ENCODE data around the gene RALGAPA2.

RALGAPA2 gene

GRCh38 chr20:20493701-20494100 is 218.7 kb downstream of the RALGAPA2 start:
- H3K4me3 ChIP-seq (ENCODE audit: control insufficient read depth, low read depth, low read length) = no peak overlapping the region
- TF ChIP-seq CTCF (IDR thresholded peaks at IDR 0.05; ENCODE audit: control insufficient read depth, insufficient read depth, low read depth, low read length, missing control alignments) = no peak
- no peak for DNase-seq (ENCODE audit: low read depth)

GRCh38 chr20:20492521-20493332 is 219.7 kb downstream of the RALGAPA2 start:
- no peak for DNase-seq (ENCODE audit: low read depth)
- no peak for TF ChIP-seq CTCF (IDR thresholded peaks at IDR 0.05; ENCODE audit: control insufficient read depth, insufficient read depth, low read depth, low read length, missing control alignments)
- no peak overlapping the region for H3K4me3 ChIP-seq (ENCODE audit: control insufficient read depth, low read depth, low read length)

GRCh38 chr20:20491784-20492264 is 220.6 kb downstream of the RALGAPA2 start:
- TF ChIP-seq CTCF (IDR thresholded peaks at IDR 0.05; ENCODE audit: control insufficient read depth, insufficient read depth, low read depth, low read length, missing control alignments) = no peak
- DNase-seq (ENCODE audit: low read depth) = no peak
- no peak overlapping the region for H3K4me3 ChIP-seq (ENCODE audit: control insufficient read depth, low read depth, low read length)

- peak; percentile 24 for DNase-seq (ENCODE audit: low read depth)
- TF ChIP-seq CTCF (IDR thresholded peaks at IDR 0.05; ENCODE audit: control insufficient read depth, insufficient read depth, low read depth, low read length, missing control alignments) = no peak
- no peak overlapping the region for H3K4me3 ChIP-seq (ENCODE audit: control insufficient read depth, low read depth, low read length)
These were observed 221.2 kb downstream of the RALGAPA2 start for GRCh38 chr20:20491110-20491783.

GRCh38 chr20:20490673-20491072 is 221.8 kb downstream of the RALGAPA2 start:
- no peak for TF ChIP-seq CTCF (IDR thresholded peaks at IDR 0.05; ENCODE audit: control insufficient read depth, insufficient read depth, low read depth, low read length, missing control alignments)
- H3K4me3 ChIP-seq (ENCODE audit: control insufficient read depth, low read depth, low read length) = no peak overlapping the region
- no peak for DNase-seq (ENCODE audit: low read depth)

- H3K4me3 ChIP-seq (ENCODE audit: control insufficient read depth, low read depth, low read length) = no peak overlapping the region
- no peak for TF ChIP-seq CTCF (IDR thresholded peaks at IDR 0.05; ENCODE audit: control insufficient read depth, insufficient read depth, low read depth, low read length, missing control alignments)
- DNase-seq (ENCODE audit: low read depth) = no peak
These were observed 222.6 kb downstream of the RALGAPA2 start for GRCh38 chr20:20489648-20490341.

All from AG09309 (cell line).